Measurements from ENCODE around the gene RBM12.
A peak's percentile ranks its signal among the peaks of the same experiment; 100 is the strongest.
"Not testable (repeated sequence)": the region's sequence is repeated elsewhere in the genome, so short reads cannot be mapped to it uniquely, and the experiment has no call there.

The RBM12 gene, protein sequence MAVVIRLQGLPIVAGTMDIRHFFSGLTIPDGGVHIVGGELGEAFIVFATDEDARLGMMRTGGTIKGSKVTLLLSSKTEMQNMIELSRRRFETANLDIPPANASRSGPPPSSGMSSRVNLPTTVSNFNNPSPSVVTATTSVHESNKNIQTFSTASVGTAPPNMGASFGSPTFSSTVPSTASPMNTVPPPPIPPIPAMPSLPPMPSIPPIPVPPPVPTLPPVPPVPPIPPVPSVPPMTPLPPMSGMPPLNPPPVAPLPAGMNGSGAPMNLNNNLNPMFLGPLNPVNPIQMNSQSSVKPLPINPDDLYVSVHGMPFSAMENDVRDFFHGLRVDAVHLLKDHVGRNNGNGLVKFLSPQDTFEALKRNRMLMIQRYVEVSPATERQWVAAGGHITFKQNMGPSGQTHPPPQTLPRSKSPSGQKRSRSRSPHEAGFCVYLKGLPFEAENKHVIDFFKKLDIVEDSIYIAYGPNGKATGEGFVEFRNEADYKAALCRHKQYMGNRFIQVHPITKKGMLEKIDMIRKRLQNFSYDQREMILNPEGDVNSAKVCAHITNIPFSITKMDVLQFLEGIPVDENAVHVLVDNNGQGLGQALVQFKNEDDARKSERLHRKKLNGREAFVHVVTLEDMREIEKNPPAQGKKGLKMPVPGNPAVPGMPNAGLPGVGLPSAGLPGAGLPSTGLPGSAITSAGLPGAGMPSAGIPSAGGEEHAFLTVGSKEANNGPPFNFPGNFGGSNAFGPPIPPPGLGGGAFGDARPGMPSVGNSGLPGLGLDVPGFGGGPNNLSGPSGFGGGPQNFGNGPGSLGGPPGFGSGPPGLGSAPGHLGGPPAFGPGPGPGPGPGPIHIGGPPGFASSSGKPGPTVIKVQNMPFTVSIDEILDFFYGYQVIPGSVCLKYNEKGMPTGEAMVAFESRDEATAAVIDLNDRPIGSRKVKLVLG

DNA sequence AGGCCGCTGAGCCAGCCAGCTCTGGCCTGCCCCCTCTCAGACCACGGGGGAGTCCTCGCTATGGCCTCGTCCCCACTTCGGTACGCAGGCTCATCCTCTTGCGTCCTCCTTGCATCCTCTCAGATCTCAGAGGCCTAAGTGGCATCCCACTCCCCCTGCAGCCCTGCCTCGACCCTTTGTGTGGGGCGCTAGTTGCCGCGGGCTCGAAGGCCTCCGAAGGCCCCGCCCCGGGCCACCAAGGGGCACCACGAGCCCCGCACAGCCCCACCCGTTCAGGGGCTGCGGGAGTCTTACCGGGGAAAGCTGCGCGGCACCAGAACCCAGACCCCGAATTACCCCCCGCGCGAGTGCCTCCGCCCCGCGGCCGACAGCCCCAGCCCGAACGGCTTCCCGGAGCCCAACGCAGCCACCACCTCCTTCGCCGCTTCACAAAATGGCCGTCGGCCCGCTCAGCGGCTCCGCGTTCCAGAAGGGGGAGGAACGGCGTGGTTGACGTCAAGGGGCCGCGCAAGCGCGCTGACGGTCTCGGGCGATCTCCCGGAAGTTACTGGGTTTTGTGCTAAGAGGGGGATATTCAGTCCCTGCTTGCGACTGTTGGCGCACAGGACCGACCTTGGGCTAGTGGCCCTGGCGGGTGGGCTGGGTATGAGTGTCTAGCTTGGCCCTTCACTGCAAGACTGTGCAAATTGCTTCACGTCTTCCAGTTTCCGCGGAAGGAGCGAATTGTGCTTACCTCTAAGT lies at the start of gene RBM12, which contains the start of gene CPNE1:
Gene RBM12 (minus strand): TSS at position 435 of the 741 bp plus-strand sequence. CDS start 9,578 bp downstream, outside the sequence.
Gene CPNE1 (minus strand): TSS at position 435 of the 741 bp plus-strand sequence. CDS start 31,977 bp downstream, outside the sequence.
- peak; percentile 93 for DNase-seq

DNA sequence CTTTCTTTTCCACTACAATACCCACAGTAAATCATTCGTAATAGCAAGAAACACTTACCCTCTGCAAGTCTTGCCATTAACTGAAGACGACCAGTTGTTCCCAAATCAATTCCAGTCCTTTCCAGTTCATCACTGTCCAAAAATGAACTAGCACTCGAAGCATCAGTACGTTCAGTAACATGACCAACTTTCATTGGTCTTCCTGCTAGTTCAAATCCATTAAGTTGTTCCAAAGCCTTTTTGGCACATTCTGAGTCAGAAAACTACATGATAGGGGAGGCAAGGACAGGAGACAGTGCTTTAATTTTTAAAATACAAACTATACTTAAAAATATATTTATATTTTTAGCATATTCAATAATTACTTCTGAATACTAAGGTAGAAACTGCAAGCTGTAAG lies 49.4 kb upstream of the RBM12 start:
- no peak for DNase-seq

- not testable (repeated sequence) for DNase-seq
These were observed 48.4 kb upstream of the RBM12 start for GRCh38 chr20:35713120-35713519.

DNA sequence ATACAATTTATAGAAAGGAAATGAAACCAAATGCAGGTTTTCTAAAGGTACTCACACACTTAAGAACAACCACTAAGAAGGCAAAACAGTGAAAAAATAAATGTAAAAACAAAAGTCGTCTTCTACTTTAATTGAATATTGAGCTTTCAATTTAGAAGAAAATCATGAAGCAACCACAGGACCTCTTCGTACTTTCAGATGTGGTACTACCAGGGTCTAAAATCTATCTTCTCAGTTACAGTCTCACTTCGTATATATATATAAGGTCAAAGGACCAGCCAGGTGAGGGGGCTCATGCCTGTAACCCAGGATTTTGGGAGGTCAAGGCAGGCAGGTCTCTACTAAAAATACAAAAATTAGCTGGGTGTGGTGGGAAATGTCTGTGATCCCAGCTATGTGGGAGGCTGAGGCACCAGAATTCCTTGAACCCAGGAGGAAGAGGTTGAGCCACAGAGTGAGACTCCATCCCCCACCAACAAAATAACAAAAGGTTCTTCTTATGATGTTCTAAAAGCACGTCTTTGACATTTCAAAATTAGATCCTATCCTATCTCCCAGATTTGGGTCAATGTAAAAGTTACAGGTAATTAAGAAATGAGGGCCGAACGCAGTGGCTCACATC lies 47.0 kb upstream of the RBM12 start:
- no peak for DNase-seq

DNA sequence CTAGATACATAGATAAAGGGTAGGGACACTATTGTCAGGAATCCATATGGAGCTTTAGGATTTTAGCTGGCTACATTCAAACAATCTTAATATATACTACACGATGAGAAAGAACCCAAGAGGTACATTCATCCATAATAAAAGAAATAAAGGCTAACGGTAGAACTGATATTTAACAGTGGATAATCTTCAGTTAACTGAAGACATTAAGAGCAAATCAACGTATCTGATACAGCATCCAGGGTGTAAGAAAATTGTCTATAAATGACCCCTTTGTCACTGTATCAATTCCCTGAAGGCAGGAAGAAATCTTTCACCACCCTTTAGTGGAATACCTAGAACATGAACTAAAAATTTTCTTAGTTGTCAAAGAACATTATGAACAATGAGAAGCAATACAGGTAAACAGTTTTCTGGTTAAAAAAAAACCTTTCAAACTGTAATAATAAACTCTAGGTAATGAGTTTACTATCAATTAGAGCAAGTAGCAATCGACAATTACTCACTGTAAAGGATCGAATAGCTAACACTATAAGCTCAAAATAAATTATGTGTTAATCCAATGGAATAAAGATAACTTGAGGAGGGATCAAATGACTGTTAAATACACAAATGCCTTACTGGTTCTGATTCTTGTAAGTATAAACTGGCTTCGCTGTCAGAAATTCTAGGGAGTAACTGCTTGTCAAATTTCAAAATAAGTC lies 46.3 kb upstream of the RBM12 start:
- DNase-seq, result no peak

DNA sequence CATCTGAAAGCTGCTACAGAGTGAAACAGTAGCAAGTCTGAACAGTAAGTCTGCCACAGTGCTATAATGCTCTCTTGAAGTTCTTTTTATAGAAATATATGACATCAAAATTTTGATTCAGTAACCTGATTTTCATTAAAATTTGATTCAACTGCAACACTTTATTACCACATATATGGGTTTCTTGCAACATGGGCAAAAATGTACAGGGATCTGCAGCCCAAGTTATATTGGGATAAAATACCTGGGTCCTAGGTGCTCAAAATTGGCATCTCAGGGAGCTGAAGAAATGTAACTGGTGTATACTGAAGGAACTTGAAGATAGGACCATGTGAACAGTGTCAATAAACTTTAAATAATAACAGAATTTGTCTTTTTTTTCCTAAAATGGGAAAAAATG lies 45.3 kb upstream of the RBM12 start:
- DNase-seq, result no peak

GRCh38 chr20:35709259-35709658 lies 44.6 kb upstream of the RBM12 start:
- DNase-seq, result no peak

- no peak for DNase-seq
These were observed 43.8 kb upstream of the RBM12 start for GRCh38 chr20:35708502-35708901.

DNA sequence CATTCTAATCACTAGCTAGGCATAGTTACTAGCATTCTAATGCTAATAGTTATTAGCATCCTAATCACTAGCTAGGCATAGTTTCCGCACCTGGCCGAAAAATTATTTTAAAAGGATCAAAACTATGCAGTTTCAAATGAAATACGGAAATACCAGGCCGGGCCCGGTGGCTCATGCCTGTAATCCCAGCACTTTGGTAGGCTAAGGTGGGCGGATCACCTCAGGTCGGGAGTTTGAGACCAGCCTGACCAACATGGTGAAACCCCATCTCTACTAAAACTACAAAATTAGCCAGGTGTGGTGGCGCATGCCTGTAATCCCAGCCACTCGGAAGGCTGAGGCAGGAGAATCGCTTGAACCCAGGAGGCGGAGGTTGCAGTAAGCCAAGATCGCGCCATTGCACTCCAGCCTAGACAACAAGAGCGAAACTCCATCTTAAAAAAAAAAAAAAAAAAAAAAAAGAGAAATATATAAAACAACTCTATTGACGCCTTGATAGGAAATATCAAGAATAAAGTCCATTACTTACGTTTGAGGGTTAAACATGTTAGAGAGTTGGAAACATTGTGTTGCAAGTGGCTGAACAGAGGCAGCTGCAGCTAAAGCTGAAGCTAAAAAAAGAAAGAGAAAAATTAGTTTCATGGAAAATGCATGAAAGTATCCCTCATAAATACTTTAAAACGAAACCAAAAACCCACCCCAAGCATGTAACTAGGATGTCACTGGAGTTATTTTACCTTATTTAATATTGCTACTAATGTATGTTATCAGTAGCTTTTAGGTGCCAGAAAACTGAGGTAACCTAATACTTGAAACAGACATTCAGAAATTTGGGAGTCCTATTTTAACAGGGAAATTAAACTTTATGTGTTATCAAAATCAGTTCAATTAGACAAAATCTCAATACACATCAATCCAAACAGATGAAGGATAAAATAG lies 42.2 kb upstream of the RBM12 start:
- DNase-seq, result not testable (repeated sequence)

GRCh38 chr20:35705894-35706293 lies 41.2 kb upstream of the RBM12 start:
- DNase-seq, result not testable (repeated sequence)

- DNase-seq, result no peak
These were observed 40.0 kb upstream of the RBM12 start for GRCh38 chr20:35704514-35705261.

DNA sequence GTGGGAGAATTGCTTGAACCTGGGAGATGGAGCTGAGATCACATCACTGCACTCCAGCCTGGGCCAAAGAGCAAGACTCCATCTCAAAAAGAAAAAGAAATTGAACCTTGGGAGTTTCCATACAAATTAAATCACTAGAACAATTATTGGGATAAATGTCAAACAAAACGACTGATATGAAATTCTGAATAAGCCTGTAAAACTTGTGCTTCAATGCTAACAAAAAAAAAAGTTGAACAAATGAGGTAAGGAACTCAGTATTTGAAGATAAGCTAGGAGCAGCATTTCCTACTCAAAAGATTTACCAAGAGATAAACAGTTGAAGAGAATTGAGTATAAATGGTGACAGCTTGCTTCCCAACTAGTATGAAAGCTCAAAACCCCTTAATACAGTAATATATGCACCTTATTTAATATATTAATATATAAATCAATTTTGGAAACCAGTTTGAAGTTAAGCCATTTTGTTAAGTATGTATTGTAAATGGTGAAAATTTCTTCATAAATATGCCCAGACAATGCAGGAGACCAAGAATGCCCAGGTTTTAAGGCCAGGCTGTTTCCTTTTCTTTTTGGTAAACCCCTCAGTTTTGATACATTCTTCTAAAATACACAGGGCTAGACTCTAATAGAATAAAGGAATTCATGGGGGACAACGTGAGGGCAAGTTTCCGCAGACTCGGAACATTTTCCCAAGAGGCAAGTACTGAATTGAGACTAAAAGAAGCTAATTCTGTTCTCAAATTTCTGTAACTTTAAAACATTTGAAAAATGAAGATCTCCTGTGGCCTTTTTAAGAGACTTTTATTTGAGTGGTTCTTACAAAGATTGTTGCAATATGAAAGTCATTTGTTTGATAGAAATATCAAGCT lies 38.4 kb upstream of the RBM12 start:
- no peak for DNase-seq

DNA sequence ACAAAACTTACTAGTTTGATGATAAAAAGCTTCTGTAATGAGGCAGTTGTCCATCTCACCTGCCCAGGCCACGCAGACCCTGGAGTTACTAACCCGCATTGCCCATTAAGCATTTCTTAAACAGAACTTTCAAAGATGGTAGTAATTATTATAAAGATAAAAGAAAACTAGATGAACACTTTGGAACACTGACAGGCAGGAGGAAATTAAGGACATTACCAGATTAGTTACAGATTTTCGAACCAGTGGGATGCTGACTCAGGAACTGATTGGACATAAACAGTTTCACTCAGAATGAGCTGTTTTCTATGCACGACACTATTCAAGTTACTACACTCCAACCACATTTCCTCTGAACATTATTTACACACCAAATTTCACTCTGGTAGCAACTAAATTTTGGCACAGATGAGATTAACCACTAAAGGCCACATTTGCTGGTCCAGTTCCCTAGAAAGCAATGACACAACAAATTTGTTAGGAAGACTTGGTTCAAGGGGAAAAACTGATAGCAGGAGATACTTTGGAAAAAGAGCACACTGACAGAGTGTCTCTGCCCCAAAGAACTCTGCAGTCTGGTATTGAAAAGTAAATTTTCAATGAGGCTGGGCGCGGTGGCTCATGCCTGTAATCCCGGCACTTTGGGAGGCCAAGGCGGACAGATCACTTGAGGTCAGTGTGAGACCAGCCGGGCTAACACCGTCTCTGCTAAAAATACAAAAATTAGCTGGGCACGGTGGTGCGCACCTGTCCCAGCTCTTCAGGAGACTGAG lies 37.5 kb upstream of the RBM12 start:
- no peak for DNase-seq

- no peak for DNase-seq
These were observed 36.0 kb upstream of the RBM12 start for GRCh38 chr20:35700625-35701148.

GRCh38 chr20:35699957-35700624 lies 35.4 kb upstream of the RBM12 start:
- no peak for DNase-seq

GRCh38 chr20:35699127-35699956 lies 34.6 kb upstream of the RBM12 start, which contains the start of the genes NFS1 and ROMO1:
NFS1 (minus strand) TSS chr20:35699352; CDS start chr20:35699288, 64 bp downstream.
ROMO1 (plus strand) TSS chr20:35699405; CDS start chr20:35699633, 228 bp downstream.
- DNase-seq, result peak; percentile 87

Data from stimulated activated CD4-positive, alpha-beta T cell treated with anti-CD3 and anti-CD28 coated beads, Interleukin-1b, Interleukin-23, amount 100 ng/mL, for 48 hours (primary cell).